NCI-H187 (cell line): ENCODE measurements around the gene SLC36A1.

Experiments
- DNase-seq, 2 experiments: peaks; one replicate each; lab custom pipeline; 2025; lab: John Stamatoyannopoulos, UW

SLC36A1 gene

DNA sequence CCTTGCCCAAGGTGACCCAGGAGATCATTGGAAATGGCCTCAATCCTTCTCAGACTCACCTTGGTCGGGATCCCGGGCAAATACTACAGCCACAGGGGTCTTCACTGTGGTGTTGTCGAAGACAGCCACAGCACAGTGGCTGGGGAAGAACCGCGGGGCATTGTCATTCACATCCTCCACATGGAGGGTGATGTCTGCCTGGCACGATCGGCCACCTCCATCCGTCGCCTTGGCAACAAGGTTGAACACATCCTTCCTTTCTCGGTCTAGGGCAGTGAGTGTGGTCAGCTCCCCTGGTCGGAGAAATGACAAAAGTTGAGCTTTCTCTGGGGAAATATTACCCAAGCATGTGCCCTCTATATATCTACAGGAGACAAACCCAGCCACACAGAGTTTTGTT lies 86.9 kb downstream of the SLC36A1 start:
- DNase-seq, result no peak

DNA sequence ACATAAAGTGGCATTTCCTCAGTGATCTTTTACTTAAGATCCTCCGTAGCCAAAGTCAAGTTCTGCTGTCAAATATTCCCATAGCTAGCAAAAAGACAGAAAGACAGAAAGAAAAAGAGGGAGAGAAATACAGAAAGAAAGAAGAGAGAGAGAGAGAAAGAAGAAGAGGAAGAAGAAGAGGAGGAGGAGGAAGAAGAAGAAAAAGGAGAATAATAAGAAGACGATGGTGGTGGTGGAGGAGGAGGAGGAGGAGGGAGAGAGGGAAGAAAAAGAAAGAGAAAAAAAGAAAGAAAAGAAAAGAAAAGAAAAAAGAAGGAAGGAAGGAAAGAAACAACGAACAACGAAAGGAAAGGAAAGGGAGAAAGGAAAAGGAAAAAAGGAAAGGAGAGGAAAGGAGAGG lies 89.6 kb downstream of the SLC36A1 start:
- no peak for DNase-seq

DNA sequence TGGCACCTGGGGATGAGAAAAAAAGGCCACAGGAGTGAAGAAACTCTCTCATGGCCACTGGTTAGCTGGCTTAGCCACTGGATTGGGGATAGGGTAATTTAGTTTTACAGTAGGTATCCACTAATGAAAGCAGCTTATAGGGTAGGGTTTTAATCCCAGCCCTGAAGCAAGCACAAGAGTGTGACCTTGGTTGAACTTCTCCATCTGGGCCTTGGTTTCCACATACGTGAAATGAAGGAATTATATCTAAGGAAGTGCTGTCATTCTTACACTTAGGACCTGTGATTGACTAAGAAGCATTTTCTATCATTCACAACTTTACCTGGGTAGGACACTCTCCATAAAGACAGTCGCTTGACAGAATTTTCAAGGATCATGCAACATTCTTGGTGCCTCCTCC lies 94.2 kb downstream of the SLC36A1 start:
- DNase-seq, result no peak
